RCC 7860 (cell line): ENCODE data around the gene PGAP2.

ENCODE experiments used
- DNase-seq: peaks from one replicate; pipeline ENCODE4 v3.0.0-alpha.2; 2015; ENCODE audit warnings: low spot score
- FAIRE-seq: peaks from 2 replicates; lab custom pipeline; 2012; peaks lifted over from hg19 to GRCh38; lab: Jason Lieb, UNC

PGAP2 gene

GRCh38 chr11:3831378-3832239, 23.2 kb downstream of the PGAP2 start:
- DNase-seq (no peak), FAIRE-seq (no peak)

DNA sequence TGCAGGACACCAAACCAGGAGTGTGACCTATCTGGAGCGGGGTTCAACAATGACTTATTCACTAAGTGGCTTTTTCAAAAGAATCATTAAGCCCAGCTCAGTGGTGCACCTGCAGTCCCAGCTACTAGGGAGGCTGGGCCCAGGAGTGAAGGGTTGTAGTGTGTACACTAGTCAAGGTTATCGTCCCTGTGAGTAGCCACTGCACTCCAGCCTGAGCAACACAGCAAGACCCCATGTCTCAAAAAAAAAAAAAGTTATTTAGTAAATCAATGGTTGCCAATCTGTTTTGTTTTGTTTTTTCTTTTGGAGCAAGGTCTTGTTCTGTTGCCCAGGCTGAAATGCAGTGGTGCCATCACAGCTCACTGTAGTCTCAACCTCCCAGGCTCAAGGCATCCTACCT, 24.5 kb downstream of the PGAP2 start:
- no peak for FAIRE-seq

GRCh38 chr11:3833449-3833848, 25.1 kb downstream of the PGAP2 start:
- FAIRE-seq (no peak), DNase-seq (no peak)

More for the DNA sequence above, 24.5 kb downstream of the PGAP2 start:
- no peak for DNase-seq

GRCh38 chr11:3834349-3834663, 25.9 kb downstream of the PGAP2 start:
- DNase-seq (no peak), FAIRE-seq (no peak)

- DNase-seq = no peak
- FAIRE-seq = no peak
These were observed 26.5 kb downstream of the PGAP2 start for GRCh38 chr11:3834664-3835461.

GRCh38 chr11:3835751-3836150, 27.4 kb downstream of the PGAP2 start:
- FAIRE-seq (no peak), DNase-seq (no peak)

GRCh38 chr11:3836903-3837302, 28.5 kb downstream of the PGAP2 start:
- DNase-seq = no peak
- no peak for FAIRE-seq

- DNase-seq = no peak
- FAIRE-seq = no peak
These were observed 29.4 kb downstream of the PGAP2 start for GRCh38 chr11:3837793-3838192.

DNA sequence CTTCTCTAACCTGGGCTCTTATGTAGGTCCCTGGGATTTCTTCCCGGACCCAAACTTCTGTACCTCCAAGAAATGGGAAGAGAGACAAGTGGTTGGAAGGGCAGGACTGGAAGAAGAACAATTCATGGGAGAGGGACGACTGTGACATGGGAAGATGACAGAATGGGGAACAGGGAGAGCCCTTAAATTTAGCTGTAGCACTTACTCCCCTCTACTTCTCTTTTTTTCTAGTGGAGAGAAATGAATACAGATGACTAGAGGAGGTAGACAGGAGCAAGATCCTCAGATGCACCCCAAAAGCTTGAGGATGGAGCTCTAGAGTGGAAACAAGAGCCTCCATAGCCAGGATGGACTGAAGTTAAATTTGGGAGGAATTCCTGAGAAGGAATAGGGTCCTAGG, 30.1 kb downstream of the PGAP2 start:
- DNase-seq = no peak
- FAIRE-seq = no peak

DNA sequence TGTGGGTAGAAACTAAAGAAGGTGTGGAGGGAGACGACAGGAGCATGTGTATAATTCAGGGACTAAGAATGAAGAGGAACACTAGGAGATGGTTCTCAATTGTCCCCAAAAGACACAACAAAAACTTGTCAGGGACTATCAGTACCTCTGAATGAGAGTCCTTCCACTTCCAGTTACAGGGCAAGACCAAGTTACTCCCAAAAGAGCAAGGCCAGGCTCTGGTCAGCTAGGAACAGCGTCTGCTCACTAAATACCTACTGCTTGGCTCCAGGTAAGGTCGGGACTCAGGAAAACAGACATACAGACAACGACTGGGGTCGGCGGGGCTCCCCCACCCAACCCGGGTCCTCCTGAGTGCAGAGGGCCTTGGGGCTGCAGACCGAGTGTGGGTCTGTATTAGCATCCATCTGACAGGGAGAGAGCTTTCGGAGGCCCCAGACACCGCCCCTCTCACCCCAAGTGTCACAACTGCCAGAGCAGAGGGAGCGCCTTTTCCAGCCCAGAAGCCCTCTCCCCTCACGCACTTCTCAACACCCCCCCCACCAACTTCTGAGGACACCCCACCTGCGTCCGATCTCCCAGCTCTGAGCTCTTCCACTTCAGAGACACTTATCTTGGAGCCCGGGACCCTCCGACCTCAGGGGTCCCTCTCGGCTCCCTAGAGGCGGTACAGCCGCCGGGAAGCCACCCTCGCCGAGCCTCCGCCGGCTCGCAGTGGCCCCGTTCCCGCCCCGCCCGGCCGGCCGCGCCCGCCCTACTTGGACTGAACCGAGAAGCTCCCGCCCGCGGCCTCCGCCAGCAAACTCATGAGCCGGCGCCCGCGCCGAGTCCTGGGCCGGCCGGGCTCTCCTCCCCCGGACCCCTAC, 31.9 kb downstream of the PGAP2 start:
- no peak for FAIRE-seq
- no peak for DNase-seq

GRCh38 chr11:3840870-3841425, 32.6 kb downstream of the PGAP2 start, which contains the start of gene RHOG:
Gene RHOG, minus strand, starts transcription at chr11:3840959. Its CDS starts 12,821 bp downstream, at chr11:3828138.
- peak; percentile 78 for DNase-seq

DNA sequence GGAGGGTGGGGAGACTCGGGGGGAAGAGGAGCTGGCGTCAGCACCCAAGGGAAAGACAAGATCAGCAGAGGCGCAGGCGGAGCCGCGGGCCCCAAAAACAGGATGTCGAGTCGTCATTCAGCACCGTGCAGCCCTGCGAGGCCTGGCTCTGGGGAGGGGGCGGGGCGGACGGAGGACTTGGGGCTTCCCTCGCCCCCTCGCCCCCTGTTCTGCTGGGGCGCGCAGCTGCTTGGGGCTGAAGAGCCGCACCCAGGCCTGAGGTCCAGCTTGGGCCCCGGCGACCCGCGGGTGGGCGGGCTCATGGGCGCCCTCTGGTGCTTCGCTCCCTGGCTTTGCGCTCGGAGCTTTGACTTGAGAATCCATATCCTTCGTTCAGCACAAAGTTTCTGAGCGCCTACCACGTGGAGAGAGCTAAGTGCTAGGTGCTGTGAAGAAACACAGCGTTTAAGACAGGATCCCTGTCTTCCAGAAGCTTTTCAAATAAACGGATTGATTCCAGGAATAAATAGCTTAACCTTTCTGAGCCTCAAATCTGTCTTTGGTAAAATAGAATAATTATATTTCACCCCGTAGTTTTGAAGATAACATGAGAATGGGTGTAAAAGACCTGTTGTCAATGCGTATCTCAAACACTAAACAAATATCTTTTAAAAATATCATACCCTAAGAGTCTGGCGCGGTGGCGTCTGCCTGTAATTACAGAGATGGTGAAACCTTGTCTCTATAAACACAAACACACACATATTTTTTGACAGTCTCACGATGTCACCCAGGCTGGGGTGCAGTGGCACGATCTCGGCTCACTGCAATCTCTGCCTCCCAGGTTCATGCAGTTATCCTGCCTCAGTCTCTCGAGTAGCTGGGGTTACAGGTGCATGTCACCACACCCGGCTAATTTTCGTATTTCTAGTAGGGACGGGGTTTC, 33.3 kb downstream of the PGAP2 start:
- peak; percentile 65 for DNase-seq
- FAIRE-seq = no peak

More at GRCh38 chr11:3840870-3841425, 32.6 kb downstream of the PGAP2 start, which contains the start of gene RHOG:
- no peak for FAIRE-seq

DNA sequence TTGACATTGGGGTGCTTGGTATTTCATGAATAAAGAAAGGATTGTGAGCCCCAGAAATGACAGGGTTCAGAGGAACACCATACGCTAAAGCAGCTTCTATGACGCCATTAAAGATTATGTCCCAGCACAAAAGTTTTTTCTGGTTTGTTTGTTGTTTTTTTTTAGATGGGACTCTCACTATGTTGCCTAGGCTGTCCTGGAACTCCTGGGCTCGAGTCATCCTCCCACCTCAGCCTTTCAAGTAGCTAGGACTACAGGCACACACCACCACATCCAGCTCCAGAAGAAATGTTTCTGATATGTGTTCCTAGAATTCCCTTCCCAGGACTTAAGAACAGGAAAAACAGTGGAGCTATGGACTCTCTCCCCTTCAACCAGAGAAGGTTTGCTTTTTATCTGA, 35.0 kb downstream of the PGAP2 start:
- DNase-seq = no peak
- no peak for FAIRE-seq

- FAIRE-seq (no peak), DNase-seq (no peak)
These were observed 36.9 kb downstream of the PGAP2 start for GRCh38 chr11:3845246-3845645.

DNA sequence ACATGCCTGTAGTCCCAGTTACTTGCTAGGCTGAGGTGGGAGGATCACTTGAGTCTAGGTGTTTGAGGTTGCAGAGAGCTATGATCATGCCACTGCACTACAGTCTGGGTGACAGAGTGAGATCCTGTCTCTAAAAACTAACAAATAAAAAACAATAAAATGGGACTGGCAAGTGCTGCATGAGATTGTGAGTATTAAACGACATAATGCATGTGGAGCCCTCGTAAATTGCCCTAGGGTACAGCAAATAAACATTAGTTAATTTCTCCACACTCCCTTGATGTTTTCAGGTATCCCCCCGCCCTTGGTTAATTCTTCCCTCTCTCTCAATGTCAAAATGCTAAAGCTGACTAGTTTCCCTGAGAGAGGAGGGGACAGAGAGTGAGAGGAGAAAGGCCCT, 37.3 kb downstream of the PGAP2 start:
- FAIRE-seq (no peak), DNase-seq (no peak)

GRCh38 chr11:3849297-3849874, 41.0 kb downstream of the PGAP2 start:
- peak; percentile 9 for DNase-seq
- peak; percentile 12 for FAIRE-seq

- DNase-seq (no peak), FAIRE-seq (no peak)
These were observed 45.1 kb downstream of the PGAP2 start for GRCh38 chr11:3853545-3853842.

- DNase-seq (no peak), FAIRE-seq (no peak)
These were observed 45.7 kb downstream of the PGAP2 start for GRCh38 chr11:3853899-3854659.

- DNase-seq (no peak), FAIRE-seq (no peak)
These were observed 46.3 kb downstream of the PGAP2 start for GRCh38 chr11:3854660-3854976.
